GM10266 (cell line): Measurements from ENCODE around the gene RIC1.
A peak's percentile ranks its signal among the peaks of the same experiment; 100 is the strongest.
"Not testable (repeated sequence)": the region's sequence is repeated elsewhere in the genome, so short reads cannot be mapped to it uniquely, and the experiment has no call there.

ENCODE experiments used
- DNase-seq: peaks from one replicate; pipeline ENCODE4 v3.0.0; 2012; ENCODE audit errors: extremely low spot score
- CTCF ChIP-seq: IDR thresholded peaks from 2 replicates; pipeline ENCODE4 v1.5.1; 2012; ENCODE audit warnings: mild to moderate bottlenecking, low read depth; ENCODE audit not compliant: control insufficient read depth, insufficient read depth; ENCODE audit errors: missing control alignments

RIC1 gene

GRCh38 chr9:5628530-5629311 lies at the start of gene RIC1:
TSS of gene RIC1 (plus strand) at chr9:5629107. CDS start at chr9:5629310, 203 bp downstream.
- TF ChIP-seq CTCF = no peak

GRCh38 chr9:5579881-5580280 lies 49.0 kb upstream of the RIC1 start:
- no peak for TF ChIP-seq CTCF
- DNase-seq = no peak

More at GRCh38 chr9:5628530-5629311, at the start of gene RIC1:
- DNase-seq = peak; percentile 97

- no peak for DNase-seq
- TF ChIP-seq CTCF = no peak
Observed at GRCh38 chr9:5580650-5581049, 48.3 kb upstream of the RIC1 start.

GRCh38 chr9:5581706-5582105 lies 47.2 kb upstream of the RIC1 start:
- DNase-seq = not testable (repeated sequence)

- peak; percentile 42 for DNase-seq
- no peak for TF ChIP-seq CTCF
Observed at GRCh38 chr9:5582835-5583195, 46.1 kb upstream of the RIC1 start.

GRCh38 chr9:5586391-5586802 lies 42.5 kb upstream of the RIC1 start:
- peak; percentile 22 for DNase-seq

GRCh38 chr9:5587024-5587423 lies 41.9 kb upstream of the RIC1 start:
- DNase-seq = peak; percentile 19
- TF ChIP-seq CTCF = no peak

More at GRCh38 chr9:5586391-5586802, 42.5 kb upstream of the RIC1 start:
- no peak for TF ChIP-seq CTCF
